ENCODE measurements around the gene MALL. TPM values are rescaled to one million over a fixed set of nuclear protein-coding genes. Genes with fewer than 3 reads are reported as not detected.

The MALL gene
- total and polyA plus RNA-seq, 2 experiments from 2014 or later, result 5.9 to 9.3 TPM

DNA sequence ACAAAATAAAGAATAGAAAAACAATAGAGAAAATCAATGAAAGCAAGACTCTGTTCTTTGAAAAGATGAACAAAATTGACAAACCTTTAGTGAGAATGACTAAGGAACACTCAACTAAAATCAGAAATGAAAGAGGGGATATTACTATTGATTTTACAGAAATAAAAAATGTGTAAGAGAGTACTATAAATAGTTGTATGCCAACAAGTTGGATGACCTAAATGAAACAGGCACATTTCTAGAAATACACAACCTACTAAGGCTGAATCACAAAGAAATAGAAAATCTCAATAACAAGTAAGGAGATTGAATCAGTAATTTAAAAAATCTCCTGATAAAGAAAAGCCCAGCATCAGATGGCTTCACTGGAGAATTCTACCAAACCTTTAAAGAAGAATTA lies 18.4 kb upstream of the MALL start:
- Histone ChIP-seq H3K9me2 (ENCODE audit: insufficient read depth) (no peaks in the 10 kb centered on the region), H3F3A (replicated peaks; ENCODE audit: low read depth) (no peaks in the 10 kb centered on the region), H4K20me1 (replicated peaks; ENCODE audit: insufficient read depth) (no peaks in the 10 kb centered on the region), H3K36me3 (ENCODE audit: insufficient read depth) (no peaks in the 10 kb centered on the region), H3K27ac (ENCODE audit: low read depth) (no peak overlapping the region), H3K4me3 (no peak overlapping the region), H3K4me1 (ENCODE audit: insufficient read depth) (no peaks in the 10 kb centered on the region), H3K27me3 (ENCODE audit: insufficient read depth) (no peaks in the 10 kb centered on the region), H3K79me2 (replicated peaks; ENCODE audit: insufficient read depth) (no peaks in the 10 kb centered on the region), H2AFZ (no peak overlapping the region), H3K4me2 (no peak overlapping the region)
- no peak overlapping the region for H3K27ac Mint-ChIP-seq
- H3K9me3 Mint-ChIP-seq, result 0 out of 3 replicates have a peak, but pooled peaks cover 2% of the 10 kb centered on the region
- peaks cover 2% of the 10 kb centered on the region for H3K27me3 Mint-ChIP-seq (ENCODE audit: insufficient read depth, low read depth, poor library complexity)
- no peak overlapping the region for H3K4me3 Mint-ChIP-seq
- no peaks in the 10 kb centered on the region for H3K4me1 Mint-ChIP-seq
- no peak for DNase-seq (ENCODE audit: low spot score)
- no peaks in the 10 kb centered on the region for H3K36me3 Mint-ChIP-seq (ENCODE audit: low read depth)
- ATAC-seq, result no peak
- TF ChIP-seq CREB1 (CRISPR knock-in tag; IDR thresholded peaks at IDR 0.05; ENCODE audit: low read depth), result no peak
- TF ChIP-seq, protein P1, sequence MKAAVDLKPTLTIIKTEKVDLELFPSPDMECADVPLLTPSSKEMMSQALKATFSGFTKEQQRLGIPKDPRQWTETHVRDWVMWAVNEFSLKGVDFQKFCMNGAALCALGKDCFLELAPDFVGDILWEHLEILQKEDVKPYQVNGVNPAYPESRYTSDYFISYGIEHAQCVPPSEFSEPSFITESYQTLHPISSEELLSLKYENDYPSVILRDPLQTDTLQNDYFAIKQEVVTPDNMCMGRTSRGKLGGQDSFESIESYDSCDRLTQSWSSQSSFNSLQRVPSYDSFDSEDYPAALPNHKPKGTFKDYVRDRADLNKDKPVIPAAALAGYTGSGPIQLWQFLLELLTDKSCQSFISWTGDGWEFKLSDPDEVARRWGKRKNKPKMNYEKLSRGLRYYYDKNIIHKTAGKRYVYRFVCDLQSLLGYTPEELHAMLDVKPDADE (IDR thresholded peaks at IDR 0.05), result no peak
- no peak for TF ChIP-seq EZH2phosphoT487 (IDR thresholded peaks at IDR 0.05; ENCODE audit: unreplicated experiment)
- TF ChIP-seq, protein P2, sequence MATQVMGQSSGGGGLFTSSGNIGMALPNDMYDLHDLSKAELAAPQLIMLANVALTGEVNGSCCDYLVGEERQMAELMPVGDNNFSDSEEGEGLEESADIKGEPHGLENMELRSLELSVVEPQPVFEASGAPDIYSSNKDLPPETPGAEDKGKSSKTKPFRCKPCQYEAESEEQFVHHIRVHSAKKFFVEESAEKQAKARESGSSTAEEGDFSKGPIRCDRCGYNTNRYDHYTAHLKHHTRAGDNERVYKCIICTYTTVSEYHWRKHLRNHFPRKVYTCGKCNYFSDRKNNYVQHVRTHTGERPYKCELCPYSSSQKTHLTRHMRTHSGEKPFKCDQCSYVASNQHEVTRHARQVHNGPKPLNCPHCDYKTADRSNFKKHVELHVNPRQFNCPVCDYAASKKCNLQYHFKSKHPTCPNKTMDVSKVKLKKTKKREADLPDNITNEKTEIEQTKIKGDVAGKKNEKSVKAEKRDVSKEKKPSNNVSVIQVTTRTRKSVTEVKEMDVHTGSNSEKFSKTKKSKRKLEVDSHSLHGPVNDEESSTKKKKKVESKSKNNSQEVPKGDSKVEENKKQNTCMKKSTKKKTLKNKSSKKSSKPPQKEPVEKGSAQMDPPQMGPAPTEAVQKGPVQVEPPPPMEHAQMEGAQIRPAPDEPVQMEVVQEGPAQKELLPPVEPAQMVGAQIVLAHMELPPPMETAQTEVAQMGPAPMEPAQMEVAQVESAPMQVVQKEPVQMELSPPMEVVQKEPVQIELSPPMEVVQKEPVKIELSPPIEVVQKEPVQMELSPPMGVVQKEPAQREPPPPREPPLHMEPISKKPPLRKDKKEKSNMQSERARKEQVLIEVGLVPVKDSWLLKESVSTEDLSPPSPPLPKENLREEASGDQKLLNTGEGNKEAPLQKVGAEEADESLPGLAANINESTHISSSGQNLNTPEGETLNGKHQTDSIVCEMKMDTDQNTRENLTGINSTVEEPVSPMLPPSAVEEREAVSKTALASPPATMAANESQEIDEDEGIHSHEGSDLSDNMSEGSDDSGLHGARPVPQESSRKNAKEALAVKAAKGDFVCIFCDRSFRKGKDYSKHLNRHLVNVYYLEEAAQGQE (IDR thresholded peaks at IDR 0.05; ENCODE audit: unreplicated experiment), result no peak
- no peak for TF ChIP-seq NANOG (IDR thresholded peaks at IDR 0.05; ENCODE audit: borderline replicate concordance)
- no peak for TF ChIP-seq EZH2 (IDR thresholded peaks at IDR 0.05; ENCODE audit: low read depth, unreplicated experiment)
- TF ChIP-seq, protein P3, sequence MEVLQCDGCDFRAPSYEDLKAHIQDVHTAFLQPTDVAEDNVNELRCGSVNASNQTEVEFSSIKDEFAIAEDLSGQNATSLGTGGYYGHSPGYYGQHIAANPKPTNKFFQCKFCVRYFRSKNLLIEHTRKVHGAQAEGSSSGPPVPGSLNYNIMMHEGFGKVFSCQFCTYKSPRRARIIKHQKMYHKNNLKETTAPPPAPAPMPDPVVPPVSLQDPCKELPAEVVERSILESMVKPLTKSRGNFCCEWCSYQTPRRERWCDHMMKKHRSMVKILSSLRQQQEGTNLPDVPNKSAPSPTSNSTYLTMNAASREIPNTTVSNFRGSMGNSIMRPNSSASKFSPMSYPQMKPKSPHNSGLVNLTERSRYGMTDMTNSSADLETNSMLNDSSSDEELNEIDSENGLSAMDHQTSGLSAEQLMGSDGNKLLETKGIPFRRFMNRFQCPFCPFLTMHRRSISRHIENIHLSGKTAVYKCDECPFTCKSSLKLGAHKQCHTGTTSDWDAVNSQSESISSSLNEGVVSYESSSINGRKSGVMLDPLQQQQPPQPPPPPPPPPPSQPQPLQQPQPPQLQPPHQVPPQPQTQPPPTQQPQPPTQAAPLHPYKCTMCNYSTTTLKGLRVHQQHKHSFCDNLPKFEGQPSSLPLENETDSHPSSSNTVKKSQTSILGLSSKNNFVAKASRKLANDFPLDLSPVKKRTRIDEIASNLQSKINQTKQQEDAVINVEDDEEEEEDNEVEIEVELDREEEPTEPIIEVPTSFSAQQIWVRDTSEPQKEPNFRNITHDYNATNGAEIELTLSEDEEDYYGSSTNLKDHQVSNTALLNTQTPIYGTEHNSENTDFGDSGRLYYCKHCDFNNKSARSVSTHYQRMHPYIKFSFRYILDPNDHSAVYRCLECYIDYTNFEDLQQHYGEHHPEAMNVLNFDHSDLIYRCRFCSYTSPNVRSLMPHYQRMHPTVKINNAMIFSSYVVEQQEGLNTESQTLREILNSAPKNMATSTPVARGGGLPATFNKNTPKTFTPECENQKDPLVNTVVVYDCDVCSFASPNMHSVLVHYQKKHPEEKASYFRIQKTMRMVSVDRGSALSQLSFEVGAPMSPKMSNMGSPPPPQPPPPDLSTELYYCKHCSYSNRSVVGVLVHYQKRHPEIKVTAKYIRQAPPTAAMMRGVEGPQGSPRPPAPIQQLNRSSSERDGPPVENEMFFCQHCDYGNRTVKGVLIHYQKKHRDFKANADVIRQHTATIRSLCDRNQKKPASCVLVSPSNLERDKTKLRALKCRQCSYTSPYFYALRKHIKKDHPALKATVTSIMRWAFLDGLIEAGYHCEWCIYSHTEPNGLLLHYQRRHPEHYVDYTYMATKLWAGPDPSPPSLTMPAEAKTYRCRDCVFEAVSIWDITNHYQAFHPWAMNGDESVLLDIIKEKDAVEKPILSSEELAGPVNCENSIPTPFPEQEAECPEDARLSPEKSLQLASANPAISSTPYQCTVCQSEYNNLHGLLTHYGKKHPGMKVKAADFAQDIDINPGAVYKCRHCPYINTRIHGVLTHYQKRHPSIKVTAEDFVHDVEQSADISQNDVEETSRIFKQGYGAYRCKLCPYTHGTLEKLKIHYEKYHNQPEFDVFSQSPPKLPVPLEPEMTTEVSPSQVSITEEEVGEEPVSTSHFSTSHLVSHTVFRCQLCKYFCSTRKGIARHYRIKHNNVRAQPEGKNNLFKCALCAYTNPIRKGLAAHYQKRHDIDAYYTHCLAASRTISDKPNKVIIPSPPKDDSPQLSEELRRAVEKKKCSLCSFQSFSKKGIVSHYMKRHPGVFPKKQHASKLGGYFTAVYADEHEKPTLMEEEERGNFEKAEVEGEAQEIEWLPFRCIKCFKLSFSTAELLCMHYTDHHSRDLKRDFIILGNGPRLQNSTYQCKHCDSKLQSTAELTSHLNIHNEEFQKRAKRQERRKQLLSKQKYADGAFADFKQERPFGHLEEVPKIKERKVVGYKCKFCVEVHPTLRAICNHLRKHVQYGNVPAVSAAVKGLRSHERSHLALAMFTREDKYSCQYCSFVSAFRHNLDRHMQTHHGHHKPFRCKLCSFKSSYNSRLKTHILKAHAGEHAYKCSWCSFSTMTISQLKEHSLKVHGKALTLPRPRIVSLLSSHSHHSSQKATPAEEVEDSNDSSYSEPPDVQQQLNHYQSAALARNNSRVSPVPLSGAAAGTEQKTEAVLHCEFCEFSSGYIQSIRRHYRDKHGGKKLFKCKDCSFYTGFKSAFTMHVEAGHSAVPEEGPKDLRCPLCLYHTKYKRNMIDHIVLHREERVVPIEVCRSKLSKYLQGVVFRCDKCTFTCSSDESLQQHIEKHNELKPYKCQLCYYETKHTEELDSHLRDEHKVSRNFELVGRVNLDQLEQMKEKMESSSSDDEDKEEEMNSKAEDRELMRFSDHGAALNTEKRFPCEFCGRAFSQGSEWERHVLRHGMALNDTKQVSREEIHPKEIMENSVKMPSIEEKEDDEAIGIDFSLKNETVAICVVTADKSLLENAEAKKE (CRISPR knock-in tag; IDR thresholded peaks at IDR 0.05), result no peak
- no peak for TF ChIP-seq JUNB (IDR thresholded peaks at IDR 0.05; ENCODE audit: unreplicated experiment)
- TF ChIP-seq ZNF331 (CRISPR knock-in tag; IDR thresholded peaks at IDR 0.05; ENCODE audit: low read depth), result no peak
- no peak for TF ChIP-seq STAT1 (IDR thresholded peaks at IDR 0.05; ENCODE audit: unreplicated experiment)
- TF ChIP-seq POLR2AphosphoS5 (IDR thresholded peaks at IDR 0.05; ENCODE audit: low read depth), result no peak
- TF ChIP-seq ZNF114 (CRISPR knock-in tag; IDR thresholded peaks at IDR 0.05), result no peak
- TF ChIP-seq, protein P4, sequence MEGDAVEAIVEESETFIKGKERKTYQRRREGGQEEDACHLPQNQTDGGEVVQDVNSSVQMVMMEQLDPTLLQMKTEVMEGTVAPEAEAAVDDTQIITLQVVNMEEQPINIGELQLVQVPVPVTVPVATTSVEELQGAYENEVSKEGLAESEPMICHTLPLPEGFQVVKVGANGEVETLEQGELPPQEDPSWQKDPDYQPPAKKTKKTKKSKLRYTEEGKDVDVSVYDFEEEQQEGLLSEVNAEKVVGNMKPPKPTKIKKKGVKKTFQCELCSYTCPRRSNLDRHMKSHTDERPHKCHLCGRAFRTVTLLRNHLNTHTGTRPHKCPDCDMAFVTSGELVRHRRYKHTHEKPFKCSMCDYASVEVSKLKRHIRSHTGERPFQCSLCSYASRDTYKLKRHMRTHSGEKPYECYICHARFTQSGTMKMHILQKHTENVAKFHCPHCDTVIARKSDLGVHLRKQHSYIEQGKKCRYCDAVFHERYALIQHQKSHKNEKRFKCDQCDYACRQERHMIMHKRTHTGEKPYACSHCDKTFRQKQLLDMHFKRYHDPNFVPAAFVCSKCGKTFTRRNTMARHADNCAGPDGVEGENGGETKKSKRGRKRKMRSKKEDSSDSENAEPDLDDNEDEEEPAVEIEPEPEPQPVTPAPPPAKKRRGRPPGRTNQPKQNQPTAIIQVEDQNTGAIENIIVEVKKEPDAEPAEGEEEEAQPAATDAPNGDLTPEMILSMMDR (conservative IDR thresholded peaks at IDR 0.05; ENCODE audit: low read depth in 2 of 2), result no peak

All from GM23338 (cell line).